AML-193 (cell line): ENCODE measurements around the gene ARHGAP19.
"Not testable (repeated sequence)": the region's sequence is repeated elsewhere in the genome, so short reads cannot be mapped to it uniquely, and the experiment has no call there.

Experiments
- DNase-seq, 2 experiments: peaks; one replicate each; lab custom pipeline; 2025; lab: John Stamatoyannopoulos, UW

ARHGAP19 gene

DNA sequence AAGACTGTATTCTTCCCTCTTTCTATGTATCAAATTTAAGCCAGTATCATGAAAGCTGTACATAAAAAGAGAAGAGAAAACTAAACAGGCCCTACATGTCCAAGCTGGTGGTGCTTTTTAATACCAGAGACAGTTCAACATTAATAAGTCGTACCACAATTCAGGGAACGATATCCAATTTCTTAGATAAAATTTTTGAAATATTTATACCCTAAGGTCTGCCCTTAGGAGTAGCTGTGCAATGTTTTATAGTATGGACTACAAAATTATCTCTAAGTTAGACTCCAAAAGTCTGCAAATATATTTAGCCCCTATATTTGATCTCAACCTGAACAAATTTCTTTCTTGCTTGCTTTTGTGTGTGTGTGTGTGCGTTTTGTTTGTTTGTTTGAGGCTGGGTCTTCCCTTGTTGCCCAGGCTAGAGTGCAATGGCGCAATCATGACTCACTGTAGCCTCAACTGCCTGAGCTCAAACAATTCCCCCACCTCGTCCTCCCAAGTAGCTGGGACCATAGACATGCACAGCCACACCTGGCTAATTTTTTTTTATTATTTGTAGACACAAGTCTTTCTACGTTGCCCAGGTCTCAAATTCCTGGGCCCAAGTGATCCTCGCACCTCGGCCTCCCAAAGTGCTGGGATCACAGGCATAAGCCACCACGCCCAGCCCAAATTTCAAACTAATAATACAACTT, 13.2 kb downstream of the ARHGAP19 start:
- no peak for DNase-seq

- peak; percentile 69 to 76 for DNase-seq
Measured at GRCh38 chr10:97278491-97278989, 13.9 kb downstream of the ARHGAP19 start.

DNA sequence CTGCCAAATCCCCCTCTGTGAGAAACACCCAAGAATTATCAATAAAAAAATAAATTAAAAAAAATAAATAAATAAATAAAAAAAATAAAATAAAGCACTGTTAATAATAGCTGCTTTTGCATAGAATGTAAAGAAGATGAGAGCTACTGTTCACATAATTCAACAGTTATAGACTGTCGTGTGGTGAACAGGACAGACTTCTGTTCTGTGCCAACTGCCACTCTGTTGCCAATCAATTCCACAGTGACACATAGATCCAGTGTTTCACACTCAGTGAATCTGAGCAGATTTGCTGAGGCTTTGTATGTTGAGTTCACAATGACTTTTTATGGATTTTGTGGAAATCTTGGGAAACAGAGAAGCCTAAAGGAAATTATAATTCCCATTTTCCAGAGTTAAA, 14.9 kb downstream of the ARHGAP19 start:
- no peak for DNase-seq

GRCh38 chr10:97274828-97275227, 17.6 kb downstream of the ARHGAP19 start:
- DNase-seq: no peak

DNA sequence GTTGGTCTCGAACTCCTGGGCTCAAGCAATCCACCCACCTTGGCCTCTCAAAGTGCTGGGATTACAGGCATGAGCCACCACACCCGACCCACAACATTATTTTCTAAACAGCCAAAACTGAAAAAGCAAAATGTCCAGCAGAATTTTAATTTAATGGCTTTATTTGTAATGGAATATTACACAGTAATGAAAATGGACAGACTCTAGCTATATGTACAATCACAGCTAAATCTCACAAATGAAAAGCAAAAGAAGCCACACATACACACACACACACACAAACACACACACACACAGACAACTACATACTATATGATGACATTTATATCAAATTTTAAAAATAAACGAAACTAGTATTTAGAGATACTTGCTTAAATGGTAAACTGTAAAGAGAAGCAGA, 18.7 kb downstream of the ARHGAP19 start:
- DNase-seq: no peak

GRCh38 chr10:97270523-97271154, 21.8 kb downstream of the ARHGAP19 start:
- no peak for DNase-seq

GRCh38 chr10:97267671-97268070, 24.8 kb downstream of the ARHGAP19 start:
- DNase-seq: no peak

DNA sequence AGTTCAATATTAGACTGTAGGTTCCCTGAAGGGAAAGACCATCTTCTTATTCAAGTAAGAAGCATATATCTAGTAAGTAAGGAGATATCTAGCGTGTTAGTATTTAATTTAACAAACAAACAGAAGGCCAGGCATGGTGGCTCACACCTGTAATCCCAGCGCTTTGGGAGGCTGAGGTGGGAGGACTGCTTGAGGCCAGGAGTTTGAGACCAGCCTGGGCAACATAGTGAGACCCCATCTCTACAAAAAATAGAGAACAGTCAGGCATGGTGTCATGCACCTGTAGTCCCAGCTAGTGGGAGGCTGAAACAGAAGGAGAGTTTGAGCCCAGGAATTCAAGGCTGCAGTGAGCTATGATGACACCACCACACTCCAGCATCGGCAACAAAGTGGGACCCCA, 27.3 kb downstream of the ARHGAP19 start:
- not testable (repeated sequence) for DNase-seq

- DNase-seq: no peak
Measured at GRCh38 chr10:97263971-97264370, 28.5 kb downstream of the ARHGAP19 start.

DNA sequence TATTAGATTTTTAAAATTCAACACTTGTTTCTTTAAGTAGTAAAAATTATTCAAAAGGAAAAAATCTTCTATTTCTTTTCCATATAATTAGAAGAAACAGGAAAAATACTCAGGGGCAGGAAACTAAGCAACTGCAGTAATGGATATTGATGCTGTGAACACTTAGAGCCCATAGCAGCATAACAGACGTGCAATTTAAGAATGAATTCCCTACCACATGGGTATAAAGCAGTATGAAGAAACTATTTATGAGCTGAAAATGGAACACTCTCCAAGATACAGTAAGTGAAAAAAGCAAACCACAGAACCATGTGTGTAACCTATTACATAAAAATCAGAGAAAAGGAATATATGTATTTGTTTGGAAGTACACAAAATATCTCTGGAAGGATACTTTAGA, 30.8 kb downstream of the ARHGAP19 start:
- DNase-seq: no peak

DNA sequence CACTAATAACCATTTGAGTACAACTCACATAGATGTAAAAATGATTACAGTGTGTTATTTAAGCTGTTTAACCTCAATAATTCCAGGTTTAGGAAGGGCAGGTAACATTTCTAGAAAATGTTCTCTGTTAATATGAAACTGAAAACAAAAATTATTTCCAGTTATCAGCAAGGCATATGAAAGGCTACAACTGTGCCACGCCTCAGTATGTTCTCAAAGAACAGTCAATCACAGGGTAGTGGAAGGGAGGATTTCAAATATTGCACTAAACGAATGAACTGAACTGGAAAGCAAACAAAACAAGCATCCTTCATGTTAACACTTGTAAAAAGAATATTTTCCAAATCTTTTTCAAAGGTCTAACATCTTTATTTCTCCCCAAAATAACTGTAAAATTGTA, 31.3 kb downstream of the ARHGAP19 start:
- no peak for DNase-seq

DNA sequence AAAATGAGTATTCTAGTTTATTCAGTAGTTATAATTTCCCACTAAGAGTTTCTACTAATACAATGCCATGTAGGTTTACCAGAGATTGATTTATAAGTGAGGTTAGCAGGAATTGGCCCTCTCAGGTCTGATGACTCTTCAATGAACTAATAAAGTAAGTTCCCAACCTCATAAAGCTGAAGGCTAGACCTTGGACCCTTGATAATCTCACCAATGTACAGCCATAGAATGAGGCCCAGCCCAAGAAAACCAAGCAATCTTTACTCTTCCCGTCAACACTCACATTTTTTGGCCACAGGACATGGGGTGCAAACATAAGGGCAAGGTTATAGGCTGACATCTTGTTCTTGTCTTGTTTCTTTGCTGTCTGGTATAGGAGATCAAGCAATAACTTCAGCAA, 33.3 kb downstream of the ARHGAP19 start:
- DNase-seq: no peak

GRCh38 chr10:97256356-97256755, 36.1 kb downstream of the ARHGAP19 start:
- DNase-seq: no peak

DNA sequence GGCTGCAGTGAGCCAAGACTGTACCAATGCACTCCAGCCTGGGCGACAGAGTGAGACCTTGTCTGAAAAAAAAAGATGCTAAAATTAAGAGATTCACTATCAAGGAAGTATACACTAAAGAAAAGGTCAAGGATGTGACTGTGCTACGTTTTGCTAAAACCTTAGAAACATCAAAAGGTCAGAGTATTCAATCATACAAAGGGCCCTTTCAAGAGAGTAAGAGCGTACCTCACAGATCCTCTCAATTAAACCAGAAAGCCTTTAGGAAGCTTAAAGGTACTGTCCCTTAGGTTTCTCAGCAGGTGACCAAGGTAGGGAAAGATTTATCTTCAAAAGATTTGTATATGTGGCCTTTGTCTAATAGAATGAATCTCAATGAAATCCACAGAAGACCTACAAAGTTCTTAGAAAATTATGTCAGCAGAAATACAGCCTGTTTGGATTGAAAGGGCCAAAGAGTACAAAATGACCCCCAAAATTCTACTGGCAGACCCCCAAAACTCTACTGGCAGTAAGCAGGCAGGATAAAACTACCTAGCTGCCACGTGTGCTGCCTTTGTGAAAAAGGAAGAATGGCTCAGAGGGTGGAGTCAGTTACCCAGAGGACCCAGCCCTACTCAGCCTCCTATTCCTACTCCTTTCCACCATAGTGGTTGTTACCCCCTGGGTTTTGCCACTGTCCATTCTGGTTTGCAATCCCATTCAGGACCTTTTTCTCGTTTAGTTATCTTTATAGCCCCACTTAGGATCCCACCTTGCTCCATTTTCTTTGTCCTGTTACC, 36.7 kb downstream of the ARHGAP19 start:
- no peak for DNase-seq

- no peak for DNase-seq
Measured at GRCh38 chr10:97254694-97255093, 37.7 kb downstream of the ARHGAP19 start.

- no peak for DNase-seq
Measured at GRCh38 chr10:97250952-97251351, 41.5 kb downstream of the ARHGAP19 start.

DNA sequence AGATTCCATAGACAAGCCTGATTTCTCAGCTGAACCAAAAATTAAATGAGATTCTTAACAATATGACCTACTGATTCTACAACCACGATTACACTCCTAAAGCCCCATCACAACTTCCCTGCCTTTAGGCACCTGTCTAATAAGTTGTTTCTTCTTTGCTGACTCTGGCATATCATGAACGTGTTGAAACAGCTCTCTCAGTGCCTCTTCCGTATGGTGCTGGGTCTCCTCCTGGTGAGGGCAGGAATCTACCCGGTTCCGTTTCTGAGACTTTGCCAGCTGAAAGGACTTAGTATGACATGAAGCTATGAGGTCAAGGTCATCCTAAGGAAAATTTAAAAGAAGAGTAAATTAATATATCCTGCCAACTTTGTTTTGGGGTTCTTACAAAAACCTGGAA, 48.6 kb downstream of the ARHGAP19 start:
- no peak for DNase-seq

- no peak for DNase-seq
Measured at GRCh38 chr10:97238855-97239254, 53.6 kb downstream of the ARHGAP19 start.

GRCh38 chr10:97235353-97235752, 57.1 kb downstream of the ARHGAP19 start:
- no peak for DNase-seq

DNA sequence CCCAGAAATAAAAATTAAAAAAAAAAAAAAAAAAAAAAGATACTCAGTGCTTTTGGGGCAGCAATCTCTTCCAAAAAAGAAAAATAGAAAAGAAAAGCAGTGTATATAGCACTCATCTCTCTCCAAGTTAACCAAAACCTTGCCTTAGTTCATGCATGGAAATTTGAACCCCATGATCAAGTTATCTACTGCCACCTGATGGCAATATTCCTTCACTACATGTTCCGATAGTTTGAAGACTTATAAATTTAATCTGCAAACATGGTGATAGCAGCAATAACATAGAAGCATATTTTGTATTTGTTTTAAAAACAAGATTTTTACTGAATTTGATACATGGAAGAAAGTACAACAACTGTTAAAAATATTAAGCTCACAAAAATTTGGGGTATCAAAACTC, 58.0 kb downstream of the ARHGAP19 start:
- DNase-seq: peak; percentile 57 to 63

- DNase-seq: no peak
Measured at GRCh38 chr10:97230146-97230545, 62.3 kb downstream of the ARHGAP19 start.

DNA sequence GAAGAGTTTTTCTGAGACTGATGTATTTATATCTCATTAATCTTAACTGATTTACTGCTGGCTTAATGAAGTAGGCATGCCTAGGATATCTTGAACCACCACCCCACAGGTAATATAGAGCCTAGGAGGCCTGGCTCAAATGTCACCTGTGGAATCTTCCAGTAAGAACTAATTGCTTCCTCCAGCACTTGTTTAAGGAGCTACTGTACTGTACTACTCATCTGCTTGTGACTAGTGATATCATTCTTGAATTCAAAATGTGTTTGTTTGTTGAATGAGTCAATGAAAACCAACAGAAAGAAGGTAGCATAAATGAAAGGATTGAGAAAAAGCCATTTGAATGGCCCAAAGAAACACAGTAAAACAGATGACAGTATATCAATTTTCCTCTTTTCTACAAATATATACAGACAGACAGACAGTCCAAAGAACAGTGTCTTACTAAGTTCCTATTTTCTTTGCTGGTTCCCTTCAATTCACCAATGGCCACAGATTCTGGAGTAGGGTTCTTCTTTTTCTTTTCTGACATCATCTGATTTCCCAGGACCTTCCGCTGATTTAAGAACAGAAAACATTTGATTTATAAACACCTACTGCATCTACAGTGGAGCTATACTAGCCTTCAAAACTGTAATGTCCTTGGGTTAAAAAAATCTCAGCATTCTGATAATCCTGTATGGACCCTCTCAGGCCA, 63.0 kb downstream of the ARHGAP19 start:
- no peak for DNase-seq
